COLO668 (cell line): ENCODE data around the gene ANKS1B.
"Not testable (repeated sequence)": the region's sequence is repeated elsewhere in the genome, so short reads cannot be mapped to it uniquely, and the experiment has no call there.

Experiments used
- DNase-seq: peaks from one replicate; lab custom pipeline; 2025; ENCODE audit not compliant: unreplicated experiment; lab: John Stamatoyannopoulos, UW

ANKS1B gene

DNA sequence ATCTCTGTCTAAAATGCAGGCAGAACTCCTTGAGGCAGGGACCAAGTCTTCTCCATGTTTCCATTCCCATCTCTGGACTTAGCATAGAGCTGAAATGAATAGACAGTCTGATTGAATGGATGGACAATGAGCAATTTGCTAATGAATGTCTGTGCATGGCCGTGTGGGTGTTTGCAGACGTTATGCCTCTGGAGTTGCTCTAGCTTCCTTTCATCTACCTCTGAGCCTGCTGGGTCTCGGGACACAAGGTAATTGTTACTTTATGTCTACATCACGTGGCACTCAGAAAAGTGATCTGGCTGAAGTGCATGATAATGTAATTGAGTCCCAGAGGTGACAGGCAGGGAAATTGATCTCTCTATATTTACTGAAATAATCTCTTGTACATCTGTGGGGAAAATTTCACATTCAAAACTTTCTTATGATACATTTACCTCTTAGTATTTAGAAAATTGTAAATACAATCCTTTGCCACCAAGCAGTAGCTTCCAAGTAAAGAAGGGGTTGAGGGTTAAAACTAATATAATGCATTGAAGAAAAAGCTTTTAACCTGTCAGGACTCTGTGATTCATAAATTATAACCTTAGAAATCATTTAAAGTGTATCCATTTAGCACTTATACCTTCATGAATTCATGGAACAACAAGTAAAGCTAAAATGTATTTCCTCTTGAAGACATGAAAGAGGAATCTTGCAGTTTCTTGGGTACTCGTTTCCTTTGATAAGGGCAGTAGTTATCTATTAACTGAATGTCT lies 915.6 kb downstream of the ANKS1B start:
- DNase-seq, result peak; percentile 20

- no peak for DNase-seq
These were observed 917.5 kb downstream of the ANKS1B start for GRCh38 chr12:99067171-99067785.

DNA sequence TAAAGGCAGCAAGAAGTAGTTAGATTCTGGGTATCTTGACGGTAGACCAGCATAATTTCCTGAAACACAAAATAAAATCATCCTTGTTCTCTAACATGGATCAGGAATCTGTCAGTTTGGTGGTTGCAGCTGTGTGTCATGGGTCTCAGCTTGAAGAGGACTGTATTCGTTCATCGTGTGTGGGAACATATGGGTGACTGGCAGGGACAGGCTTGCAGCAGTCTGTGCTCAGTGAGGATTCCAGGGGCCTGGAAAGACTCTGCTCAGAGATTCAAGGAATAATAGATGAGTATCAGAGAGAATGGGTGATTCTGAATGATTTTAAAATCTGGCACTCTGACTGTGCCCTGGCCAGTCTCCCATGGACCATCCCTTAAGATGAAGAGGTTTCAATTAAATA lies 918.0 kb downstream of the ANKS1B start:
- DNase-seq, result no peak

GRCh38 chr12:99063182-99063581 lies 921.6 kb downstream of the ANKS1B start:
- DNase-seq, result no peak

DNA sequence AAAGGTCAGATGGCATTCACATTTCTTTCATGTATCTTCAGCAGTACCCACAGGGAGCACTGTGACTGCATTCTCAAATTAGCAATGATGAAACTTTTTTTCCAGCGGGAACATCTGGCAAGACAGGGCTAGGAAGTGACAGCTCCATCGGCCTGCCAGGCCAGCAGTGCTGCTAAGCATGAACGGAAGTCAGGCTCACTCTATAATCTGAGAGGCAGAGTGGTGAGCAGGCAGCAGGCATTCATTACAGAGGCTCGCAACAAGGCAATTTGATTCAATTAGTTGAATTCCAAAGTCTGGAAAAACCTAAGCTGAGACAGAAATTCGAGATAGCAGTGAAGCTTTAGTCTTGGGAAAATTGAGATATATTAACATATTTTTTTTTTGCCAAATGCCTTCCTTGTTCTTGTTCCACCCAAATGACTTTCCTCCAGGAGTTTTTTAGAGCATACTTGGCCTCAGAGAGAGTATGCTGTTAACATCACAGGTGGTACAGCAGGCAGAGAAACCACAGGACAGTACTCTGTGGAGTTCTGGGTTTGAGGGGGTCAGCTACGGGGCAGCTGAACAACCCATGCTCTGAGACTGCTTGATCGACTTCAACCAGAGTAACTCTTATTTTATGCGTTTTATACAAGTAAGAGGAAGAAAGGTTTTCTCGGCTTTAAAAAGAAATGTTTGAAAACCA lies 924.8 kb downstream of the ANKS1B start:
- DNase-seq, result no peak

GRCh38 chr12:99057670-99058069 lies 927.1 kb downstream of the ANKS1B start:
- no peak for DNase-seq

DNA sequence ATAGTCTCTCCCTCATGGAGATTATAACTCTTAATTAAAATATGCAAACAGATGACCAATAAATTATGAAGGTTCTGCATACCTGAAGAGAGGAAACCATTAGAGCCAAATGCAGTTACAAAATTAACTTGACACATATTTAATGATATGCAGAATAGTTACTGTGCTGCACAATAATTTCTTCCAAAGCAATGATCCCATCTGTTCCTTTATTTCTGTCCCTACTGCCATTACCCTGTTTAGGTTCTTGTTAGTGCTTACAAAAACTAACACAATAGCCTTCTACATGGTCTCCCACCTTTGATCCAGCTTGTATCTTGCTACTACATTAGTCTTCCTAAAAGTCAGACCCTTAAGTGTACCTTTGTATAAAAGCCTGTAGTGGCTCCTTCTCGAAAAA lies 928.5 kb downstream of the ANKS1B start:
- DNase-seq, result no peak

DNA sequence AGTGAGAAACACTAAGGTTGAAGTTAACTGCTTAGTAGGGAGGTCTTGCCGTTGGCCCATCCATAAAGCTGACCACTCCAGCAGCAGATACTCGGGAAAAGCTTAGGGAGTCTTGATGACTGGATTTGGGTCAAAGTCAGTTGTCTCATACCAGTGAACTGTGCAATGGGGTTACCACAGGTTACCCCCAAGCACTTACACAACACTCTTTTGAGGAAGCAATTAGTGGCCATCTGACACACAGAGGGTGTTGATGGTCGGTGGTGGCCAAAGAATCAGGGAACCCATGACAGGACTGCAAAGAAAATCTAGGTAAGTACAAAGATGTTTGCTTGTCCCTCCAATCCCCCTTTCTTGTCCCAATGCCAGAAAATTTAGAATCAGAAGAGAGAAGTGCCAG lies 929.4 kb downstream of the ANKS1B start:
- DNase-seq, result no peak

- no peak for DNase-seq
These were observed 930.1 kb downstream of the ANKS1B start for GRCh38 chr12:99054601-99055128.

DNA sequence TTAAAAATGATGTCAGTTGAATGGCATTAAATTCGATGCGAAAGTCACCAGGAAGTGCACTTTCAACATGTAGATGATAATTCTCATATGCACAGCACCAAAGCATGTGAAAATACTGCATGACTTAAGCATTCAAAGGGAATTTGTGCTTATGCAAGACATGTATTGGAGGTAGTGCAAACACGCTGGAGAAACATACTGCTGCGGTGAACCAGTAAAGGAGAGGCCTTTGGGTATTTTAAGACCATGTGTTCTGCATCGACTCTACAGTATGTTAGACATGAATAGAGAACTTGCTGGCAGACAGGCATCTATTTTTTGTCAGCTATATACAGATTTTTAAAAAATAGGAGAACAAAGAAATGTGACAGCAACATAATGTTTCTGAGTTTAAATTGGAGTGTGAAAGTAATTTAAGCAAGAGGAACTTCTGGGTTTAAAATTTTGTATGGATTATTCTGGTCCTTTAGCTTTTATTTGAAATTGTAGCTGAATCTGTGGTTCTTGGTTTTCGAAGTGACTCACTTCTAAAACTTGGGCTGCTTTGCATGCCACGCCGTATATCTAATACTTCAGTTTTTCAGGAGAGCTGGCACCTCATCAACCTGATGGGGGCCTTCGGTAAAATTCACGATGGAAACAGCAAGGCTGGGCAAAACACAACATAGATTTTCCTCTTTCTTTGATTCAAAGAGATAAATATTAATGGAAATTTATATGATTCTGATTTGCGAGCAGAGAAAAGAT lies 930.9 kb downstream of the ANKS1B start:
- DNase-seq, result no peak

GRCh38 chr12:99049774-99050173 lies 935.0 kb downstream of the ANKS1B start:
- DNase-seq, result no peak

DNA sequence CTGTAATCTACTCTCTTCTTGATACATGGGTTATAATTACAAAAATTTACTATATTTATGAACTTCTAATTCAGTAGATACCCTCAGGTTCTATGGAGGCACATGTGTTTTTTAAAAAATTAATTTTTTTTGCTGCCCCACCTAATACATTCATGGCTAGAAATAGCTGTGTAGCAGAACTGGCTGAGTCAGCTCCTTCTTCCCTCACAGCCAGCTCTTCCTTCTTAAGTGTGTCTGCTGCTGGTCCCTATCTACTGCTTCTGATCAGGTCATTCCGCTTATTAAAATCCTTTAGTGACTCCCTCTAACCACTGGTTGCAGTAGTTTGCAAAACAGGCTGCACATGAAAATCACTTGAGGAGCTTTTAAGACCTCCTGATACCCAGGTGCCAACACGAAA lies 939.6 kb downstream of the ANKS1B start:
- no peak for DNase-seq

DNA sequence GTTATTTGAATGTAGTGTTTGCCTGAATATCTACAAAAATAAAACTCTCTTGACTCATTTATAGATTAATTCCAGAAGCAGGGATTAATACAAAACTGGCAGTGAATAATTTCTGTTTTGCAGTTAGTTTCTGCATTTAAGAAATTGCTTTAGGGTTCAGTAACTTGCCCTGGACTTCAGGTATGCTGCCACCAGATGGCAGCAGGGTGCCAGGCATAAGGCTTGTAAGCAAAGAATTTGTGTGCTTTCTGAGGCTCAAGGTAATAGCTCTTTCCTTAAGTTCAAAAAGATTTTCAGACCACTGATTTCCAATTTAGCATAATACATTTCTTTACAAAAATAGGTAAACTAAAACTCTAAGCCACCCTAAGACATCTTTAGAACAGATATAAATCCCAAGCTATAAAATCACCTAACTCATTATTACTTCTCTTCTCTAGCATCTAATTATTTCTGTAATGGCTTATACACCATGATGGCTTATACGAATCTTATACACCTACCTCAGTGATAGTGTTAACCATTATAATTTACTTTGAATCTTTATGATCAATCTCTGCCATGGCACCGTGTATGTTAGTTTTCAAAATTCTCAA lies 941.3 kb downstream of the ANKS1B start:
- DNase-seq, result peak; percentile 62

DNA sequence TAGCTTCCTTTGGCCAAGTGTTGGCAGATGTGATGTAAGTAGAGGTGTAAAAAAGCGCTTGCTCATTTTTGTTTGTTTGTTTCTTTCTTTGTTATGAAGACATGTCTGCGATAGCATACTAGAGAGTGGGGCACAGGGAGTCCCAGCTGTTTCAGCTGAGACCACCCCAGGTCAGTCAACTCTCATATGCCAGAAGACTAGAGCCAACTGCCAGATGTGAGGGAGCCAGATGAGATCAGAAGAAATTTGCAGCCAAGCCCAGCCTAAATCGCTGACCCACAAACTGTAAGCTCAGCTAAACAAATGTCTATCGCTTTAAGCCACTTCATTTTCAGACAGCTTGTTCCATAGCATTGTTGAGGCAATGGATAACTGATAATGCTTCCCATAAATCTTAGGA lies 942.5 kb downstream of the ANKS1B start:
- no peak for DNase-seq

DNA sequence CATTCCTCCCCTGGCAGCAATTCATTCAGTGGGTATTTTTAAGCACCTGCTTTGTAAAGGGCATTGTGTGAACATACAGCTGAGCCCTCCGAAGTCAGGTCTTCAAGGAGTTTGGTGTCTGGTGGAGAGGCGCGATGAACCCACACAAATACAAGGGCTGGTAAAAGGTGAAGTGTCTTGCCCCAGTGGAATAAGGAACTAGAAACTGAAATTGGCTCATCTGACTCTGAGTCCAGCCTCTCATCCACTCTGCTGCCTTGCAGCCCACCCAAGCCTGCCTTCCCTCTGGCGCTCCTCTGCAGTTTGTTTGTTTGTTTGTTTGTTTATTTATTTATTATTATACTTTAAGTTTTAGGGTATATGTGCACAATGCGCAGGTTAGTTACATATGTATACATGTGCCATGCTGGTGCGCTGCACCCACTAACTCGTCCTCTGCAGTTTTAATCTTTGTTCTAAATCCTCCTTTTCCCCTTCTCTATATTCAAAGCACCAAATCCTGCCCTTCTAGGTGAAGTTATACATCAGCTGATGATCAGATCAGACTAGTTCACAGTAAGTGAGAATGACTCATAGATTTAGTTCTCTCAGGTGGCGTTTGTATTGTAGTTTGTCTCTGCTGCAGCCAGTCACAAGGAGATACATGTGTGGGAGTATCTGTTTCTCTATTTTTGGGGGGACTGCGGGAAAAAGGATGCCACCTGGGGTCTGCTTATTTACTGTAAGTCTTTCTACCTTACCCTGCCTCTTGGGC lies 945.2 kb downstream of the ANKS1B start:
- DNase-seq, result no peak

DNA sequence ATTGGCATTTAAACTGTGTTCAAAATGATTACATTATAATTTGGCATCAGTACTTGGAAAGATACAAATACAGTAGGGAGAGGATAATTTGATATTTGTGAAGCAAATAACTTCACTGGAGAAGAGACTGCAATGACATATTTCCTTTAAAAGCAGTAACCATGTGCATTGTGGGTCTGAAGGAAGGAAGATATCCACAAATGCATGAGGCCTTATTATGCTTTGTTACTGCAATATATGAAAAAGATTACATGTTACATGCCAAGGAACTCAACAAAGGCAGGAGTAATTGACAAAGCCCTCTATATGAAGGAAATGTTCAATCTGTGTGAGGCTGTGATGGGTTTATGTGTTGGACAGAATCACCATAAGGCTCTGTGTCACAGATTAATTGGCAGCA lies 948.2 kb downstream of the ANKS1B start:
- no peak for DNase-seq

- no peak for DNase-seq
These were observed 948.9 kb downstream of the ANKS1B start for GRCh38 chr12:99035803-99036202.

GRCh38 chr12:99034201-99034600 lies 950.5 kb downstream of the ANKS1B start:
- not testable (repeated sequence) for DNase-seq

DNA sequence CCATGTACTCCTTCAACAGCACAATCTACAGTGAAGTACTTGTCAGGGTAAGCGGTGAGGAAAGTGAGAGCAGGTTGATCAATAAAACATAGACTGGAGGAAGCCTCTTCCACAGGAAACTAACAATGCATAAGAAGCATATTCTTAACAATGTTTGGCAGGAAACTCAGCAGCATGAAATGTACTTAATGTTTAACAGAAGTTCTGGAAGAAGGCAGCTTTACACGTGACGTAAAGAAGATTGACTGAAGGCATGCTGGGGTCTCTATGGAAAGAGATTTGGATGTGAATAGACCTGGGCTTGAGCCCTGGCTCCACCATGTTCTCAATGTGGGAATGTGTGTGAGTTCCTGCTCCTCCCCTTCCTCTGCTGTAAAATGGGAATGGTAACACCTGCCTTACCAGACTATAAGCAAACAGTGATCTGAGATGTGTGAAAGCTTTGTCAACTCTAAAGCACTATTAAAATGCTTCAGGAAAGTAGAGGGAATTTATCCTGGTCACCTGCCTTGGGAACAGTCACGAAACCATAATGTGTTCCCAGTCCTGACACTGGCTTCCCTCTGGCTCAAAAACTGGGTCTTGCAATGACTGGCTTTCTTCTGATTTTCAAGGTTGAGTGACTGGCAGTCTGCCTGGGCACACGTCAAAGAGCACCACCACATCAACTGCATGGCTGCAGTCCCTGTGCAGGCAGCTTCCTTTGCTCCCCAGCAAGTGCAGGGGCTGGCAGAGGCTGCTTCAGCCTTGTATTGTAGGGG lies 955.0 kb downstream of the ANKS1B start:
- peak; percentile 32 for DNase-seq
